HG02623 (cell line): ENCODE results near the gene JAKMIP1.
"Not testable (repeated sequence)": the region's sequence is repeated elsewhere in the genome, so short reads cannot be mapped to it uniquely, and the experiment has no call there.

Source experiments
- ATAC-seq: cut with Tn5 transposase; IDR thresholded peaks from one replicate; pipeline ENCODE4 v1.9.1; 2021; ENCODE audit warnings: moderate library complexity; ENCODE audit not compliant: unreplicated experiment

The JAKMIP1 gene

DNA sequence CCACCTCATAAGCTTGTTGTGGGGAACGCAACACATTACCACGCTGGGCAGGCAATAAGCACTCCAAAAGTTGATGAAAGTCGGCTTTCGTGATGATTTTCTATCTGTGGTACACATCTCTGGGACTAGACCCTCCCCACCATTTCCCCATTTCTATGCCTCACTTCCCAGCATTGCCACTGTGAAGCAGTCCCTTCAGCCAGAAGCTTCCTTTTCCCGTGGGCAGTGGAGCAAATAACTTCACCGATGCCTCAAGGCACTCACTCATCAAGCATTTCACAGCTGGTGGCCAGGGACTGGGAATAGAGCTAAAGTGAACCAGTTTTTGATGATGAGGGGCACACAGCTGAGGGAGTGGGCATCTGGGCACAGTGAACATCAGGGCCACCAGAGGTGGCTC is 201.0 kb downstream of the JAKMIP1 start:
- no peak for ATAC-seq

DNA sequence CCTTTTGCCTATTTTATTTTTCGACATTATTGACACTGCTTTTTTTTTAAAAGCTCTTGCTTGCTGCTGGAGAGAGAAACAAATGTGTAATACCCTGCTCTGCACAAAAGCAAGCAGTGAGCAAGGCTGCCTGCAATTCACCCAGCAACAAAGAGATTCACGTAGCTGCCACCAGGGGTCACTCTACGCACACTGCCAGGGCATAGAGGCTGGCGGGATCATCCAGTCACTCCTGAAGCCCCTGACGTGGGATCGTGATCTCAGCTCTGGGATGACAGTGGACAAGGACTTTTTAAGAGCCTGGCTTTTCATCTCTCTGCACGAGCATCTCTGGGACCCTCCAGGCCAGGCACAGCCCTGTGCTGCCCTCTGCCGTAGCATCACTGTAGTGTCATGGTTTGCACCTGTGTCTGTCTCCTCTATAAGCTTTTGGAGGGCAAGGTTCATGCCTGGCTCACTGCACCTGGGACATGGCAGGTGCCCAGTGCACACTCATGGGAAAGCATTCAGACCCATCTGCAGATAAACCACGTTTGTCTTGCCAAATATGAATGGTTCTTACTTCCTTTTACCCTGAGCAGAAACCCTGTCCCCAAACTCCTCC is 201.9 kb downstream of the JAKMIP1 start:
- peak; percentile 64 for ATAC-seq

DNA sequence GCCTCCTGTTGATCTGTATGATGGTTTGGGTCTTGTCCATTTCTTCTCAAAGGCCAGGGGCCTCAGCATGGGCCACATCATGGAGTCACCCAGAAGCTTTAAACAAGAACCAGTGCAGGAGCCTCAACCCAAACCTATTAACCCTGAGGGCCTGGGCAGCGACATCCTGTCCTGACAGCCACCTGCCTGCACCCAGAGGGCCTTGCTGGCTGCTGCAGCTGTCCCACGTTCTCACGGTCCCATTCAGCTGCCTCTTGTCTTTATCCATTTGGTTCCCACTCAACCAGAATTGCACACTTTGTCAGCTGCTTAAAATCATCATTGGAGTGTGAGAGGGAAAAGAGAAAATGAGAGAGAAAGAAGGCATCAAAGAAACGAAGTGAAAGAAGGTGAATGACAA is 203.7 kb downstream of the JAKMIP1 start:
- ATAC-seq, result no peak

DNA sequence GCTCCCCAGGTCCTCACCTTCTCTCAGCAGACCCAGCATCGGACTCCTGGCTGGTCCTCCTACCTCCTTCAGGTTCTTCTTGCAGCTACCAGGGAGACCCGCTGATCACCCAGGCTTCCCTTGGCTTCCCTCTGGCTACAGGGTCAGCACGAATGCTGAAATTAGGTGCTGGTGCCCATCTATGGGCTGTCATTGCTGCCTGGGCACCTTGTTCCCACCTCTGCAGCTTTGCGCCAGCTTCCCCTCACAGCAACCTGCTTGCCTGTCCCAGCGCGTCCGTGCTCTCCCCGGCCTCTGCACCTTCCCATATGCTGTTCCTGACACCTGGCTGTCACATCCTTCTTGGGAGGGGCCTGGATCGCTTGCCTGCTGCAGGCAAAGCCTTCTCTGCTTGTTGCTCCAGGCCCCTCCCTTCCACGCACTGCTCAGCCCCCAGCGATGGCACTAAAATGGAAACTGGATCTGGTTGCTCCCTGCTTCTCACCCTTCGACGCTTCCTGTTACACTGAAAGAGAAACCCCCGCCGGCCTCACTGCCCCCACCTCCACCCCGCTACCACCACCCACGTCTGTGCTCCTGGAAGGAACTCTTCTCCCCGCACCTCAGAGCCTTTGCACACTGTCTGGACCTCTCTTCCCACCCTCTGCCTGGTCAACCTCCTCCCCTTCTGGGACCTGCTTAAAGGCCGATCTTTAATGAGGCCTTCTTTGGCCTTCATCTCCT is 204.3 kb downstream of the JAKMIP1 start:
- no peak for ATAC-seq

DNA sequence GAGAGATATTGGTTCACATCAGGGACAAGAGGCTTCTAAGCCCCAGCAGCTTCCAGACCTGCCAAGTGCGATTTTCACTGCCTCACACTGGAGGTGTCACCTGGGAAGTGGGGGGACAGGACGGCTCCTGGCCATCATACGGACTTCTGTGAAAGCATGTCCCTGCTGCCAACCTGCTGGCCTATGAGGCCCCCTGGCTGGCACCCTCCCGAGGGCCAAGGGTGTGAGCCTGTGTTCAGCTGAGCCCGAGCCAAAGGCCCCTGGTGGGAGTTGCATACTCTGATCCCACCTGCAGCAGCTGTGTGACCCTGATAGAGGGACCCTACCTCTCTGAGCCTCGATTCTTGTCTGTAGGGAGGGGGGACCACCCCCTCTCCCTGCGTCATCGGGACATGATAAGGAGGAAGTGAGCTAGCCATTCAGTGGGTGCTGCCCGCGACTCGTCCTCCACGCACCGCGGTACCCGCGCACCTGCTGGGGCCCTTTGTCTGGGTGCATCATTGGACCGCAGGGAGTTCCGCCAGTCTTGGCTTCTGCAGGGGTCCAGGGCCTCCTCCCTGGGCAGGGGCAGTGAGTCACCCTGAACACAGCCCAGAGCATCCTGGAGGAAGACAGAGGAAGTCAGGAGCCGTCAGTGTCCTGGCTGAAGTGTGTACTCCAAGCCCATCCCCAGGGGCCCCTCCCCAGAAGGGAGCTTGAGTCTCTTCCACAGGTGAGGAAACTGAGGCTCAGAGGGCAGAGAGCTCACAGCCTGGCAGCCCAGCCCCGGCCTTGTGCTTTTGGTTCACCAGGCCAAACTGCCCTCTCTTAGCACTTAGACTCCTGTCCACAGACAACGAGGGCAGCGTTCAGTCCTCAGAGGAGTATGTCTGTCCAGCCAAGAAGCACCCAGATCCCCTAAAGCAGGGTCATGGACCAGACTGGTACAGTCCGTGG is 206.2 kb downstream of the JAKMIP1 start:
- no peak for ATAC-seq

DNA sequence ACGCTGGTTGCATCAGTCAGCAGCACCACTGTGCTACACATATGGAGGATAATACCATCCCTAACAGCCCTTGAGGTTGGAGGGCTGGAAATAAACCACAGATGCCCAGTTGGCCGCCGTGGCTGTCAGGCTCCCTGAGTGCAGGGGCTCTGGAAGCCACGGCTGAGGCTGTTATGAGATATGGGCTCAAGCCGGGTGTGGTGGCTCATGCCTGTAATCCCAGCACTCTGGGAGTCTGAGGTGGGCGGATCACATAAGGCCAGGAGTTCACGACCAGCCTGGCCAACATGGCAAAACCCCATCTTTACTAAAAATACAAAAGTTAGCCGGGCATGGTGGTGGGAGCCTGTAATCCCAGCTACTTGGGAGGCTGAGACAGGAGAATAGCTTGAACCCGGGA is 207.0 kb downstream of the JAKMIP1 start:
- ATAC-seq, result not testable (repeated sequence)

DNA sequence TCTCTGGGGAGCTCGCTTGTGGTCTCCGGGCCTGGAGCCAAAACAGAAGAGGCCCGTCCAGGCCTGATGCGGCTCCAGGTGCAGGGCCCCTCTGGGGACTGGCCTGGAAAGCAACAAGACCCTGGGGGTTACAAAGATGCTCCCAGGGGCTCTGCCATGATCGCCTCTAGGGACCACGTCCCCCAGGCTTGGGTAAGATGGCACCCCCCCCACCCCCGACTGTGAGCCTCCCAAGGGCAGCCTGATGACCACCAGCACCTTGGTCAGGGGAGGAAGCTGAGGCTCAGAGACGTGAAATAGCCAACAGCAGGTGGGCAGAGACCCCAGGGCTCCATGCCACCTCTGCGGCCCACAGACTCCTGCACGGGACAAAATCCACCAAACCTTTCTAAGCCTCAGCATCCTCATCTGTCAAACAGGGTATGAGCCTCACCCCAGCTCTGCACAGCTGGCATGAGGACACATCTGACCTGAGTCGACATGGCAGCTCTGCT is 207.5 kb downstream of the JAKMIP1 start:
- ATAC-seq, result no peak

DNA sequence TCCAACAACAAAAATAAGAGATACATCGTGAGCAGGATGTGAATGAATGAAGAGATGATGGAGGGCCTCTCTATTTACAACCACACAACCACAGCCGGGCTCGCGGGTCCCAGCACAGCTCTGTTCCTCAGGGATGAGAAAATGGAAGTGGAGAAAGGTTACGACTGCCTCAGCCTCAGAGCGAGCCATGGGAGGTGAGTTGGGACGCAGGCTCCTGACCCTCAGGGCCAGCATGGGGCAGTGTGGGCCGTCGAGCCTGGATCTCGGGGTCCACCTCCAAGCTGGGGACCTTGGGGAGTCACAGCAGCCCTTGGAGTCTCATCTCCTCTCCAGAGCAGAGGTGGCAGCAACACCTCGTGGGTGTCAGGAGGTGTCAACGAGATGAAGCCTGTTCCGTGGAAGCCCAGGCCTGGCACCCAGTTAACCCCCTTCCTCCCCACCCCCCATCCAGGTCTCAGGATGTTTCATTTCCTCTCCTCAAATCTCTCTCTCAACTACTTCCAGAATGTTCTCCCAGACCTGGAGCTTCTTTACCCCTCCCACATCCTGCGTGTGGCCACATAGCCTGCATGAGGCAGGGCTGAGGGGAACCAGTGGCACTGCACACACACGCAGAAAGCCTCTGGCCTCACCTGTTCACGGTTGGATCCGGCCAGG is 208.1 kb downstream of the JAKMIP1 start:
- no peak for ATAC-seq

DNA sequence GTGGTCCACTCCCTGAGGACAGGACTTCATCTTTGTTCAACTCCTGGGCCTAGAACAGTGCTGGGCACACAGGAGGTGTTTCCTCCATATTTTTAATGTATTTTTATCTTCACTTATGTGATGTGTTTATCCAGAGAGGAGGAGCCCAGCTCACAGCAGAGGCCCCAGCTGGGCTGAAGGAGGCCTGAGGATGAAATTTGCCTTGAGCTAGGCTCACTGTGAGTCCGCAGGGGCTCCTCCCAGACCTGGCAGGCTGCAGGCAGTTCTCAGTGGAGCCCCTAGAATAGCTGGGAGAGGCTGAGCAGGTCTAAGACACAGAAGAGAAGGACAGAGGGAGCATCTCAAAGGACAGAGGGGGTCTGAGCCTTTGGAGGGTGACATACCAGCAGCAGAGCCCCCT is 208.9 kb downstream of the JAKMIP1 start:
- no peak for ATAC-seq

DNA sequence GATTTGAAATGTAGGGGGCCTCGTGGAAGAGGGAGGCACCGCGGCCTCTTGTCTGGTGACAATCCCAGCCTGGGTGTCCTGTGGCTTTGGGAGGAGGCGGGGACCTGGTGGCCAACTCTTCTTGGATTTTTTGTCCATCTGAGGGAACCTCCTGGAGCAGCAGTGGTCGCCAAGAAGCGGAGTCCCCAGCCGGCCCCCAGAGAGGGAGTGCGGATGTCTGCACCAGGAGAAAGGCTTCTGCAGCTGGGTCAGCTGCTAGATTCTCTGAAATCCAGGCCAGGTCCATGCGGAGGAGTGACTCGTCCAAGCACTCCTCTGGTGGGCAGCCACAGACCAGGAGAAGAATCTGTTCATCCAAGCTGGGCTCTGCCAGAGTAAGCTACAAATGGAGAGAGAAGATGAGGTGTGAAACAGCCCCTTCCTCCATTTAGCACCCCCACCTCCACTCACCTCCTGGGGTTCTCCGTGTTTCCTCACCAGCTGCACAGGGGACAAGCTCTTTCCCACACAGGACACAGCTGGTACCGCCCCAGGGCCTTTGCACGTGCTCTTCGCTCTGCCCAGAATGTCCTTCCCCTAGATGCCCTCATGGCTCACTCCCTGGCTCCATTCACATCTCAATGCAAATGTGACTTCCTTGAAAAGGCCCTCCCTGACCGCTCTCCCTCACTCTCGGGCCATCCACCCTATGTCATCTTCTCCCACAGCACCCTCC is 209.7 kb downstream of the JAKMIP1 start:
- no peak for ATAC-seq

DNA sequence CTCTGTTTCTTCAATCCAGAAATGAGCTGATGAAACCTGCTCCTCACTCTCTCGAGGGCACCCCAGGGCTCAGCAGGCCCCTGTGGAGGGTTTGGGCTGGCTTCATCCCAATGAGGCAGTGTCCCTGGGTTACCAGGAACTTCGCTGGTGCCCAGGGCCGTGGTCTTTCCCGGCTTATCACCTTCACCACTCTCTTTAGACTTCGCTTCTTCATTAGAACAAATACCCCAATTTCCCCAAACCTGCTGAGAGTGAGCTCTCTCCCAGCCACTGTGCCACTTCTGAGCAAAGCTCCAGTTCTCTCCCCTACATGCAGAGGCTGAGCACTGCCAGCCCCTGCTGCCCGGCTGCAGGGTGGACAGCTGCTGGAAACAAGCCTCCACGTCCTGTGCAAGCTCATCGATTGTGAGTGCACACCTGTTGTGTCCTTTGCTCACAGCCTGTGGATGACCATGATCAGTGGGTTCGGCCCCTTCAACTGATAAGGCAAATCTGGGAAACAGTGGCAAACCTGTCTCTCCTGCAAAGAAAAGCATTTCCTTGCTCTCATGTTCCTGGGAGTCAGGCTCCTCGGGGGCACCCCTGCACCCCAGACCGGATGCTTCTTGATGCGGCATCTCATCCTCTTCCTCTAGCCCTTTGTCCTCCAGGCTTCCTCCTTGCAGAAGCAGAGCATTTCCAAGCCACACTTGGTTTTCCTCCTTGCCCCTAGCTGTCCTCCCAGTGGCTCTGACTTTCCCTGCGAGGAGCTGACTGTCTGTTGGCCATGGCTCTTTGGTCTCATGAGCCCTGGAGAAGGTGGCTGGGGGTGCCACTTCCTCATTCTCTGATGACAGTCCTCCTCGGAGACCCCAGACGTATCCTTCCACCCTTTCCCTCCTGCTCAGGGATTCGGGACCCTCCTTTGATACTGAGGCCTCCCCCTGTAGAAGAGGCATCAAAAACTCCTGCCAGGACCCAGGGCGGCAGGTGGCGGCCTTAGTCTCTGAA is 210.8 kb downstream of the JAKMIP1 start:
- no peak for ATAC-seq

DNA sequence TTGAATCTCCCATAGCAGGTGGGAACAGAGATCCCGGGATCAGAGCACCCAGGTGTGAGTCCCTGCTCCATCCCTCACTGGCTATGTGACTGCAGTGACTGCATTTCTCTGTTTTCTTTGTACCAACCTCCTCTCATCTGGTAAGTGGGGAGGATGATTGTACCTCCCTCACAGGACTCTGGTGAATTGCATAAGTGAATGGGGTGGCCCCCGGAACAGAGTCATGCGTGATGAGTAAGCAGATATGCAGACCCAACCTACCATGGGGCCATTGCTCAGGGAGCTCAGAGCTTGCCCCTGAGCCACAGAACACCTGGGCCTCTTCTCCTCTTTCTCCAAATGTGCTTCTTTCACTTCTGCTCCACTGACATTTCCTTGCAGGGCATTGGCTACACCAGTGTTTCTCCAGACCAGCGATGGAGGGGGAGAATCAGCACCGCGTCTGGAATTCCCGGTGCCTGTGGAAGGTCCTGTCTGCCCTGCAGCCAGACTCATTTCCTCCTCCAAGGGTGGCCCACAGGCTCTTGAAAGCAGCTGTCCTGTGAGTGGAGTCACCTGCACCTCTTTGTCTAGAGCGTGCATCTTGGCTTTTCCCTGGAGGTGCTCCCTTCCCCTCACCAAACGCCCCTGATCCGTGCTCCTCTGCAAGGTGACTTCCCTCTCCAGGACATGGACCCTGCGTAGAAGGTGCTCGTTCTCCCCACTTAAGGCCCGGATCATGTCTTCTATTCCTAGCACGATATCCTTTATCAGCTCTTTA is 212.1 kb downstream of the JAKMIP1 start:
- ATAC-seq, result no peak

DNA sequence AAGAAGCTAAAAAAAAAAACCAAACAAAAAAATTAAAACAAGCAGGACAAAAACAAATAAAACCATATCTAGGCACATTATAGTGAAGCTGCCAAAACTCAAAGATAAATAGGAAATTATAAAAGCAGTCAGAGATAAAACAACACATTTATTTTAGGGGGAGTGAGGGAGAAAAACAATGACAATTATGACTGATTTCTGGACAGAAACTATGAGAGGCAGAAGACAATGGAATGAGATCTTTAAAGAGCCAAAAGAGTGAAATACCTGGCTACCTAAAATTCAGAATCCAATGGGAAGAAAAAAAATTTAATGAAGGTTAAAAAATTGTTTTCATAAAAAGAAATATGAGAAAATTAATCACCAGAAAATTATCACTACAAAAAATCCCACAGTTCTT is 215.5 kb downstream of the JAKMIP1 start:
- ATAC-seq, result no peak

DNA sequence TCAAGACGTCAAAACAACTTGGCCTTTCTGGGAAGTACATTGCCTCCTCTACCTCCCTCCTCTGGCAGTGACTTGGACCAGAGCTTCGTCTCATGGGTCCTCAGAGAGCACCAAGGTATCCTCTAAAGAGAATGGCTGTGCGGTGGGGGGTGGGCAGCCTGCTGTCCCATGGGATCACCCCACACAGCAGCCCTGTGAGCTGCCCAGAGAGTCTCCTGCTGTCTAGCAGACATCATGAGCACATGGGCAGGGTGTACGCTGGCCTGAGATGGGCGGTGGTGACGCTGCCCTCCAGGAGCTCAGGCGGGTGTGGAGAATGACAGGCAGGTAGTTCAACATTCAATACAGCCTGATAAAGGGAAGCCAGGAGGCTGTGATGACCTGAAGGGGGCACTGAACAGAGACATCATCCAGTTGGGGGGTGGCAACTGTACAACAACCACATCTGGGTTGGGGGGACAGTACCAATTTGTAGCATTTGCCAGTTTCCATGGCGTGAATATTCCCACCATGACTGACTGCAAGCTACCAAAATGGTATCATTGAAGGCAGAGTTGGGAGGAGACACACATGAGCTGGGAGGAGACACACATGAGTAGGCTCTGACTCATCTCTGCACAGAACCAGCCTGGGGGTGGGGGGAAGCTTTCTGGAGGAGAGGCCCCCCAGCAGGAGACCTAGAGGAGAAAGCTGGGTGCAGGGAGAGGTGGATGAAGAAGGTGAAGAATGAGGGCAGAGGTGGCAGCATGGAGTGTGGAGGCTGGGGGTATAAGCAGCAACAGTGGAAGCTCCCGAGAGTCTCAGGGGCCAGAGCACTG is 218.0 kb downstream of the JAKMIP1 start:
- ATAC-seq, result no peak

DNA sequence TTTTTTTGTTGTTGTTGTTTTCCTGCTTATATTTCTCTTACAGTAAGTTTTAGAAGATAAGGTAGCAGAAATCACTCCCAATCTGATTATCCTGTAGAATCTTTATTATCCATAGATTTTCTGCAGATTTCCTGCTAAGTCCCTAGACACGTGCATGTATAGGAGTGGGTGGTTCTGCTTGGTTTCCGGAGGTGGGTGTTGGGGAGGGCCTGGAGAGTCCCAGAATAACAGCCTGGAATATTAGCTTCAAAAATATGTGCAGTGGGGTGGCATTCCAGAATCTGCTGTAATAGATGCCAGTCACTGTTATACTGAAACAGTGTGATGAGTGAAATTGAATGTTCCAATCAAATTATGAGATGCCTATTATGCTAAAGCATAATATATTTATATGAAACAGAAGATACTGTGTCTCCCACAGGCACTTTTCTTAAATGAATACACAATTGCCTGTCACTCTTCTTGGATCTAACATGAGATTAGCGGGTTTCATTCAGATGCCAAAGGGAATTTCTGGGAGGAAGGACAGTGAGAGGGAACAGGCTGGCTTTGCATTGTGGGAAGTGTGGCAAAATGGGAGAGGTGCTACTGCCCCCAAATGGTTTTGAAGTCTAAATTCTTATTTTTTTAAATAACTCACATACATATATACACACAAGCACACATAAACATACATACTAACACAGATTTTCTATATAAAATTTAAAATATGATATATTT is 219.8 kb downstream of the JAKMIP1 start:
- no peak for ATAC-seq

DNA sequence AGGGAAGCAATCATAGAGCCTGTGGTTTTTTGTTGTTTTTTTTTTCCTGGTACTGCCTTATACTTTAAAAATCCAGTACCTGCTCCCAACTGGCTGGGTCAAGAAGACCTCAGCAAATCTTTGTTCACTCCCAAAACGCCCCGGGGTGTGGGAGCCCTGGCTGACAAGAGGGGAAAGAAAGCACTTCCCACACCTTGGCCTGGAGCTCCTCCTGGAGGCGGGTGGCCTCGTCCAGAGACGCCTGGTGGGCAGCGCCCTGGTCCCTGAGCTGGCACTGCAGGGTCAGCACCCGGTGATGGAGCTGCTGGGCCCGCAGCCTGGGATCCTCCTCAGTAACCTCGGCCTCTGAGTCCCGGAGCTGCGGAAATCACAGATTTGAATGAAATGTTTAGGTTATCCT is 220.4 kb downstream of the JAKMIP1 start:
- no peak for ATAC-seq

DNA sequence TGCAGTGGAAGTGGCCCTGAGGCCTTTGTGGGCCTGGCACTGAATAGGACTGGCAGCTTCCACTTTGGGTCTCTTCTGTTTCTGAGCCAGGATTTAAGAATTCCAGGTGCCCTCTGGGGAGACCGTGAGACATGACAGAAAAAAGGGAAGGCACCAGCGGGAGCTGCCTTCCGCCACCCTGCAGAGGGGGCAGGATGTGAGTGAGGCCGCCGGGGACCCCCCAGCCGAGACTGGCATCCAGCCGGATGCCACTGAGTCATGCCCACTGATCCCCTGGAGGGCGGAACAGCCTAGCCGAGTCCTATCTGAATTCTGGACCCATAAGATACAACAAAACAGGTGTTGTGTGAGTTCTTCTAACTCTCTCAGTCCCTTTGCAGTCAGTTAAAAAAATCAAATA is 223.4 kb downstream of the JAKMIP1 start:
- ATAC-seq, result no peak
